MM.1S (cell line): Measurements from ENCODE around the gene RNU6-1.

Experiments used
- EZH2 ChIP-seq: fragments of 300-600 bp; sonication (generic); optimal IDR thresholded peaks from 2 replicates; pipeline ENCODE3; 2017; ENCODE audit warnings: low read depth, mild to moderate bottlenecking, antibody characterized with exemption, low read length, mixed read lengths
- TF ChIP-seq, protein P1 (sequence below): fragments of 300-600 bp; sonication (generic); IDR thresholded peaks from 2 replicates; pipeline ENCODE4 v1.5.1; 2016; ENCODE audit warnings: antibody characterized with exemption, low read length, mixed read lengths

DNA sequence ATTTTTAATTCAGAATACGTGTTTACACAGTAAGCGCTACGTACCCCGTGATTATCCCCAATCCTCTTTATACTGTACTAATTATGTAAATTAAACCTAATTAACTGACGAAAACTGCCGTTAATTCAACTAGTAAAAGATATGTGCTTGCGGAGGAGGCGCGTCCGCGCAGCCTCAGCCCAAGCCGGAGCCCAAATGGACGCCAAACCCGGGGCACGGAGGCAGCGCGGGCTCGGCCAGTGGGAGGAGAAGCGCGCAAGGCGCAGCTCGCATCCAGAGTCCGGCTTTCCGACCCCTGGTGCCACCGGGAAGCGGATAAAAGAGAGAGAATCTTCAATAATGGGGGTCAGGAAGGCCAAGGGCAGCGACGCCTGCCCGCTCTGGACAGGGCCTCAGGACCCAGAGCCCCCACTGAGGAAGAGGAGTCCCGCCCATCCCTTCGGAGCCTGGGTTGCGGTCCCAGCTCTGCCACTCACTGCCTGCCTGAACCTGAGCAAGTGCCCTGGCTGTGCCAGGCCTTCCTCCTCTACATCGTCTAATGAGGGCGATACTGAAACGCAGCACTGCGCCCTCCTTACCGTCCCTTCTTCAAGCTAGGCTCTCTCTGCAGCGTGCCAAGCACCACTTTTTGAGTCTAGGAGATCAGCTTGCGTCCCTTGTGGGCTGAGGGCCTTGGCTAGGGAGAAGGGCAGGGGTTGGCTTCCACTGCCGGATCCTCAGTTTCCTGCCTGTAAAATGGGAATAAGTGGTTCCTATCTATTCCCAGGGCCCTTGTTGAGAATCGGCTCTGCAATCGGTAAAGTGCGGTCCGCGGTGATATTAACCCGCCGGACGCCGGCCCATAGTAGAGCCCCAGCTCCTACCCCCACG, 19.5 kb downstream of the RNU6-1 start:
- TF ChIP-seq, protein P1, sequence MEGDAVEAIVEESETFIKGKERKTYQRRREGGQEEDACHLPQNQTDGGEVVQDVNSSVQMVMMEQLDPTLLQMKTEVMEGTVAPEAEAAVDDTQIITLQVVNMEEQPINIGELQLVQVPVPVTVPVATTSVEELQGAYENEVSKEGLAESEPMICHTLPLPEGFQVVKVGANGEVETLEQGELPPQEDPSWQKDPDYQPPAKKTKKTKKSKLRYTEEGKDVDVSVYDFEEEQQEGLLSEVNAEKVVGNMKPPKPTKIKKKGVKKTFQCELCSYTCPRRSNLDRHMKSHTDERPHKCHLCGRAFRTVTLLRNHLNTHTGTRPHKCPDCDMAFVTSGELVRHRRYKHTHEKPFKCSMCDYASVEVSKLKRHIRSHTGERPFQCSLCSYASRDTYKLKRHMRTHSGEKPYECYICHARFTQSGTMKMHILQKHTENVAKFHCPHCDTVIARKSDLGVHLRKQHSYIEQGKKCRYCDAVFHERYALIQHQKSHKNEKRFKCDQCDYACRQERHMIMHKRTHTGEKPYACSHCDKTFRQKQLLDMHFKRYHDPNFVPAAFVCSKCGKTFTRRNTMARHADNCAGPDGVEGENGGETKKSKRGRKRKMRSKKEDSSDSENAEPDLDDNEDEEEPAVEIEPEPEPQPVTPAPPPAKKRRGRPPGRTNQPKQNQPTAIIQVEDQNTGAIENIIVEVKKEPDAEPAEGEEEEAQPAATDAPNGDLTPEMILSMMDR: no peak
- TF ChIP-seq EZH2: no peak
